HG03060 (cell line): ENCODE measurements around the gene CIAPIN1.

Experiments
- ATAC-seq: cut with Tn5 transposase; IDR thresholded peaks from one replicate; pipeline ENCODE4 v1.9.1; 2021; ENCODE audit warnings: low read depth, moderate number of reproducible peaks; ENCODE audit not compliant: unreplicated experiment

CIAPIN1 gene

GRCh38 chr16:57476546-57477410, 29.6 kb upstream of the CIAPIN1 start:
- no peak for ATAC-seq

DNA sequence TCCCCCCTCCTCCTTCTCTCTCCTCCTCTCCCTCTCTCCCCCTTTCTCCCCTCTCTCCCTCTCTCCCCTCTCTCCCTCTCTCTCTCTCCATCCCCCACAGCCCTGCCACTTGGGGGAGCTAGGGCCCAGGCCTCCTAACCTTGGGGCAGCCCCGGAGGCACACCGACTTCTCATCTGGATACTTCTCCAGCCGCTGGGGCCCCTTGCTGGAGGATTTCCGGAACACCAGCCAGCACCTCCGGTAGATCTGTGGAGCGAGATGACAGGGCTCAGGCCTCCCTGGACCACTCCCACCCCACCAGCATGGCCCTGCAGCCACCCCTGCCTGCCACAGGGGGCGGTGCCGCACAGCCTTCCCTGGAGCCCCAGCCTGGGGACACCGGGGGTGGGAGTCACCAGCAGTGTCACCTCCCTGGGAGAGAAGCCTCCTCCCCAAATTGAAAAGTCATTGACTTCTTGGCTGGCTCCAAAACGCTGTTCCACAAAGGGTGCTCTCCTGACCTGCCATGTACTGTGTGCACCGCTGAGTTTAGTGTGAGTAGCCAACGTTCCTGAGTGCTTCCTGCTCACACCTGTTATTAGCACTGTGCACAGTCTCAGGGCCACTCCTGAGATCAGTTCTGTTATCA, 28.6 kb upstream of the CIAPIN1 start:
- no peak for ATAC-seq

- ATAC-seq = no peak
Measured at GRCh38 chr16:57474671-57475661, 27.8 kb upstream of the CIAPIN1 start.

DNA sequence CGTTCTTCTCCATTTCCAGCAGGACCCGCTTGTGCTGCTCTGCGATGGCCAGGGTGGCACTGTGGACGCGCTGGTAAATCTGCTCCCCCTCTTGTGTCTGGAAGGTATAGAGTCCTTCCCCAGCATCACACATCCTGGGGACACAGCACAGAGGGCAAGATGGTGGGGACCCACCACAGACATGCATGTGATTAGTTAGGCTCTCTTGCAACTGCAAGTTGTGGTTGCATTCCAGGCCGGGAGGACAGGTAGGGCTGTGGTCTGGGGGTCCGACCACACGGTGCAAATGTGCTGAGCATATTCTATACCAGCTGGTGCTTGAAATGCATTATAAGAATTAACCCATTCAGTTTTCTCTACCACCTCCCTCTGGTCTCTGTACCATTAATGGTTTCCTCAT, 26.7 kb upstream of the CIAPIN1 start:
- no peak for ATAC-seq

DNA sequence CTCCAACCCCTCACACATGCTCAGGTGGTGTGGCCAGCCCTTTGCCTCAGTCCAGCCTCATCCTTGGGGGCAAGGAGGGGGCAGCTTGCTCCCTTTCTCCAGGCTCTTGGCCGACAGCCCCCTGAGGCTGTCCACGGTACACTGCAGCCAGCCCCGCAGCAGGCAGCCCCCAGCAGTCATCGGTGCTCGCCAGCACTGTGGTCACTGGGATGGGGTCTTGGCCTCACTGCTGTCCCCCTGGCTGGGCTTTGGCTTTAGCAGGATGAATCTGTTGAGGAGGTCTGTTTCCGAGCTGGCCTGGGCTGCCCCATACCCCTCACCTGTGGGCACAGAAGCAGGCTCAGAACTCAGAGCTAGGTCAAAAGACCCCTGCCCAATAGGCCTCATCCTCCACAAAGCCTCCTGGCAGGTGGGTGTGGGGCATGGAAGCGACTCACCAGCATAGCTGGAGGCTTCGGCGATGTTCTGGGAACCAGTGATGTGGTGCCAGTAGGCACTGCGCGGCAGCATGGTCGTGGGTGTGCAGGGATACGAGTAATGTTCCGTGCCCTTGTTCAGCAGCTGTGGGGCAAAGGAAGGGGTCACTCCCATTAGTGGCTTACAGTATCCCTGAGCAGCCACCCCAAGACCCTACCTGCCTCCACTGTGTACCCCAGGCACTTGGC, 26.1 kb upstream of the CIAPIN1 start:
- no peak for ATAC-seq

- no peak for ATAC-seq
Measured at GRCh38 chr16:57472665-57473060, 25.5 kb upstream of the CIAPIN1 start.

GRCh38 chr16:57471852-57472664, 24.9 kb upstream of the CIAPIN1 start:
- ATAC-seq = no peak

DNA sequence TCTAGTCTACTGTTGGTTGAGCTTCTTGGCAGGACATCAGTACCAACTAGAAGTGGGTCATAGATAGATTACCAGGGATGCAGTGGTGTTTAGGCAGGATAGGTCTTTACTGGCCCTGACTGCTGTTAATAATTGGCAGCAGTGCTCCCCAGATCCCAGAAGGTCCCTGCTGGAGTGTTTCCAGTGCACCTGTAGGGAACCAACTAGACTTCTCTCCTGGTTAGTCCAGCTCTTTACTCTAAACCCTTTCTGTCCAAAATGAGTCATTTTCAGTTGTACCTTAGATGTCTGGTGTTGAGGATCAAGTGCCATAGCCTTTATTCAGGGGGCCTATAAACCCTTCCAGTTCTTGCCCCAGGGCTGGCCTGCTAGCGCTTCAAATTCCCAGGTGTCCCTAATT, 24.0 kb upstream of the CIAPIN1 start:
- ATAC-seq = no peak

- no peak for ATAC-seq
Measured at GRCh38 chr16:57470711-57471110, 23.5 kb upstream of the CIAPIN1 start.

- ATAC-seq = no peak
Measured at GRCh38 chr16:57469917-57470470, 22.8 kb upstream of the CIAPIN1 start.

GRCh38 chr16:57469046-57469445, 21.9 kb upstream of the CIAPIN1 start:
- no peak for ATAC-seq

- ATAC-seq = no peak
Measured at GRCh38 chr16:57468346-57468745, 21.2 kb upstream of the CIAPIN1 start.

GRCh38 chr16:57464523-57464922, 17.3 kb upstream of the CIAPIN1 start:
- ATAC-seq = no peak

- ATAC-seq = no peak
Measured at GRCh38 chr16:57462978-57463362, 15.8 kb upstream of the CIAPIN1 start.

DNA sequence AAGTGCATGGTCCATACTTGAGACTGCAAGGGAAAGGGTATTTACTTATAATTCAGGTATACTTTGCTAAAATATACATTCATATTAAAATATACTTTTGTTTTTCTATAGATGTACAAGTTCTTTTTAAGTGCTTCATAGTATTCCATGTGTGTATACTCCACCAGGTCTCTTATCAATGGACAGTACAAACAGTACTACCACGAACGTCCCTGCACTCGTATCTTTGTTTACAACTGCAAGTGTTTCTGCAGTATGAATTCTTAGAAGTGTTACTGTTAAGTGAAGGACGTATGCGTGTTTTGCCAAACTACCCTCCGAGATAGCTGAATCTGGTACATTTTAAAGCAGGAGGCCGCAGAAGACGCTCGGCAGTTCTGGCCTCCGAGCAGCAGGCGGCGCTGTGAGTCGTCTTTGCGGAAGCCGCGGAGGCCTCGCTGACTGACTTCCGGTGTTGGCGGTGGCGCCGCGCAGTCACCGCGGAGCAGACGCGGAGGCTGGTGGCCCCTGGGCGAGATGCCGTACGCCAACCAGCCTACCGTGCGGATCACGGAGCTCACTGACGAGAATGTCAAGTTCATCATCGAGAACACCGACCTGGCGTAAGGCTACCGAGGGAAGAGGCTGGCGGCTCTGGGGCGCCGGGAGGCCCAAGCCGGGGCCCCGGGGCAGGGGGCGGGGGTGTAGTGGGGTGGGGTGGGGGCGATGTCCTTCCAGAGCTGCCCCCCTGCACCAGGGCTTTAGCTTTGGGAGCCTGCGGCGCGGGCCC, 15.2 kb upstream of the CIAPIN1 start, which contains the start of gene POLR2C:
TSS of gene POLR2C (plus strand) at position 471 of the 769 bp plus-strand sequence. CDS start at position 517, 46 bp downstream.
- peak; percentile 70 for ATAC-seq

GRCh38 chr16:57452021-57452420, 4.8 kb upstream of the CIAPIN1 start:
- ATAC-seq = no peak

GRCh38 chr16:57446531-57447185, 527 bp downstream of the CIAPIN1 start:
- ATAC-seq = peak; percentile 22

DNA sequence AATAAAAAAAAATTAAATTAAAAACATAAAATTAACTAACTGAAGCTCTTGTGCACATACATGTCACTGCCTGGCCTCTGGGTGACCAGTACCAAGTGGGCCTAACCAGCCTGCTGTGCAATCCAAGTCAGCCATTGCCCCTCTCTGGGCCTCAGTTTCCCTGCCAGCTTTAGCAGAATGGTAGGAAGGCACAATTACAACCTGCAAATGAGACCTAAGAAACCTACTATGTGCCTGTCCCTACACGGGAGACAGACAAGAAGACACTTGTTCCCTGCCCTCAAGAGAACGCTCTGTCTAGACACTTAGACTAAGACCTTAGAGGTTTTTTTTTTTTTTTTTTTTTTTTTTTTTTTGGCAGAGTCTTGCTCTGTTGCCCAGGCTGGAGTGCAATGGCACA, 1.7 kb downstream of the CIAPIN1 start:
- no peak for ATAC-seq
